GM18861 (cell line): ENCODE data around the gene BEND6.
"Not testable (repeated sequence)": the region's sequence is repeated elsewhere in the genome, so short reads cannot be mapped to it uniquely, and the experiment has no call there.

ENCODE experiments used
- ATAC-seq: cut with Tn5 transposase; IDR thresholded peaks from one replicate; pipeline ENCODE4 v1.9.1; 2021; ENCODE audit not compliant: unreplicated experiment

Gene BEND6

GRCh38 chr6:57026001-57026400, 71.1 kb downstream of the BEND6 start:
- no peak for ATAC-seq

- ATAC-seq = no peak
Observed at GRCh38 chr6:57027301-57027700, 72.4 kb downstream of the BEND6 start.

DNA sequence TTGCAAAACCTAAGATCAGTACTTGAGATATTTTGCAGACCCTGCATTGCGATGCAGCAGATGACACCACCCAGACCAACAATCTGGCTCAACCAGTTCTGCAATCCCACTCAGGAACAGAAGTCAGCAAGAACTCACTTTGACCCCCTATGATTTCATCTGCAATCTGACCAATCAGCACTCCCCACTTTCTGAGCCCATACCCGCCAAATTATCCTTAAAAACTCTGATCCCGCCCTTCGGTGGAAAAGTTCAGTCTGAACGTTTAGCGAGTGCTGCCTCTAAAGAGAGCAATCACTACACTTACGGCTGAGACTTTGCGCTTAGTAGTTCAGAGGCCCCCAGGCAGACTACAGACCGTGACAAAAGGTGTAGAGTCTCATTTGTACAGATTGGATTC, 74.3 kb downstream of the BEND6 start:
- ATAC-seq = no peak

GRCh38 chr6:57033228-57033627, 78.3 kb downstream of the BEND6 start:
- no peak for ATAC-seq

DNA sequence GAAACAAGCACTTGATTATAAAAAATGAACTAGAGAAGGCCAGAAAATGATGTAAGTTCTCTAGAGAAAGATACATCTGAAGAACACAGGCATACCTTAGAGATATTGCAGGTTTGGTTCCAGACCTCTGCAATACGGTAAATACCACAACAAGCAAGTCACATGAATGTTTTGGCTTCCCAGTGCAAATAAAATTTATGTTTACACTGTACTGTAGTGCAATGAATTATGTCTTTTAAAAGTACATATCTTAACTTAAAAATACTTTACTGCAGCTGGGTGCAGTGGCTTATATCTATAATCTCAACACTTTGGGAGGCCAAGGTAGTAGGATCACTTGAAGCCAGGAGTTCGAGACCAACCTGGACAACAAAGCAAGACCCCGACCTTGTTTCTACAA, 80.6 kb downstream of the BEND6 start:
- ATAC-seq = no peak

GRCh38 chr6:57038906-57039305, 84.0 kb downstream of the BEND6 start:
- ATAC-seq = no peak

- no peak for ATAC-seq
Observed at GRCh38 chr6:57040011-57040410, 85.1 kb downstream of the BEND6 start.

DNA sequence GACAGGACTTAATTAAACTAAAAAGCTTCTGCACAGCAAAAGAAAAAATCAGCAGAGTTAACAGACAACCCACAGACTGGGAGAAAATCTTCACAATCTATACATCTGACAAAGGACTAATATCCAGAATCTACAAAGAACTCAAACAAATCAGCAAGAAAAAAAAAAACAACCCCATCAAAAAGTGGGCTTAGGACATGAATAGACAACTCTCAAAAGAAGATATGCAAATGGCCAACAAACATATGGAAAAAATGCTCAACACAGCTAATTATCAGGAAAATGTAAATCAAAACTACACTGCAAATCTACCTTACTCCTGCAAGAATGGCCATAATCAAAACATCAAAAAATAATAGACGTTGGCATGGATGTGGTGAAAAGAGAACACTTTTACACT, 89.2 kb downstream of the BEND6 start:
- not testable (repeated sequence) for ATAC-seq

- ATAC-seq = no peak
Observed at GRCh38 chr6:57044568-57044967, 89.7 kb downstream of the BEND6 start.

DNA sequence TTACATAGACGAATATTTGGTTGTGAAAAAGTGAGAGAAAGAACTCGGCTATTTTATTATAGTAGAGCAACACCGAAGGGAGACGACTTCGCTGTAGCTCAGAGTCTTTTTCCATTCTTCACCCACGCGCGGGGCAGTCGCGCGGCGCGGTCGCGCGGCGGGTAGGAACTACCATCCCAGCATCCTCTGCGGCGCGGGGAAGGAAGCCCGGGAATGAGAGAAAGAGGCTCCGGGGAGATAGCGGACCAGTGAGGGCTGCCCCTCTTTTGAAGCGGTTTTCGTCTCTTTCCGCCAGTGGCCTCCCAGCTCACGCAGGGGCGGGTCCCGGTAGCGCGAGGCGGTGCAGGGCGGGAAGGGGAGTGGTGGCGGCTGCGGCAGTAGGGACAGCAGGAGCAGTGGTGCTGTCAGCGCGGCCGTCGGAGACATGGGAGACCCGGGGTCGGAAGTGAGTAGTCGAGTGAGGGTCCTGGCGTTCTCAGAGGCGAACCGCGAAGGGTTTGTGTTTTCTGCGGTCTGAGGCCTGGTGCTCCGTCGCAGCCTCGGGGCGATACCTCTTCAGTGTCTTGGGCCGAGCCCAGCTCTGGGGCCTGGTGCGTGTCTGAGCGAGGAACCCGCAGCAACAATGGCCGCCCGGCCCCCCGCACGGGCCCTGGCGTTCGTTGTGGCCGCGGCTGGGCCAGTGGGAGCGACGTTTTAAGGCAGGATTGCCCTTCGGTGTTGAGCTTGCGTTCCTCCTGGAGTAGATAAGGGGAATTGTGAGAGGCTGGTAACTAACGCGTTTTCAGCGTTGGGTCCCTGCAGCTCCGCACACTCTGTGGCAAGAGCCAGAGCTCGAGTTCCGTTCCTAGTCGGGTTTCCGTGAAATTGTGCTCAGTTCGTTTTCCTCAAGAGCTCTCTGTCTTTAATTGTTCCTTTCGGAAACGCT, 91.7 kb downstream of the BEND6 start, which contains the start of gene KIAA1586:
Gene KIAA1586 (plus strand): TSS at position 362 of the 925 bp plus-strand sequence. CDS start 63 bp downstream, at position 425.
- peak; percentile 90 for ATAC-seq

GRCh38 chr6:57047257-57047585, 92.3 kb downstream of the BEND6 start:
- ATAC-seq = peak; percentile 12

DNA sequence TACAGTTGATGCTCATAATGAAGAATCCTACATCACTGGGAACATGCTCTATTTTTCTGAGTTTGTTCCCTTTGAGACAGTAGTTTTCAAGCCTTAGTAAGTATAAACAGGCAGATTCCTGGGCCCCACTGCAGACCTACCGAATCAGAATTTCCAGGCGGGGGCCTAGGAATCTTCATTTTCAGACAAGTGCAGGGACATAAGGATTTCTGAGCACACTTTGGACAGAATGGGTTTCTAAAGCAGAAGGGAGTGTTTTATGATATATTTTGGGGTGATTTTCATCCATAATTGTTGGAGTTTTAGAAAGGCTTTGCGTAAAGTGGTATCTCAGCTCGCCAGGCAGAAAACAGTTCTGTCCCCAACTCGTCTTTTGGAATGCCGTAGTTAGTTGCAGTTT, 93.0 kb downstream of the BEND6 start:
- not testable (repeated sequence) for ATAC-seq

- no peak for ATAC-seq
Observed at GRCh38 chr6:57048577-57048976, 93.7 kb downstream of the BEND6 start.

GRCh38 chr6:57063847-57064246, 108.9 kb downstream of the BEND6 start:
- ATAC-seq = no peak

DNA sequence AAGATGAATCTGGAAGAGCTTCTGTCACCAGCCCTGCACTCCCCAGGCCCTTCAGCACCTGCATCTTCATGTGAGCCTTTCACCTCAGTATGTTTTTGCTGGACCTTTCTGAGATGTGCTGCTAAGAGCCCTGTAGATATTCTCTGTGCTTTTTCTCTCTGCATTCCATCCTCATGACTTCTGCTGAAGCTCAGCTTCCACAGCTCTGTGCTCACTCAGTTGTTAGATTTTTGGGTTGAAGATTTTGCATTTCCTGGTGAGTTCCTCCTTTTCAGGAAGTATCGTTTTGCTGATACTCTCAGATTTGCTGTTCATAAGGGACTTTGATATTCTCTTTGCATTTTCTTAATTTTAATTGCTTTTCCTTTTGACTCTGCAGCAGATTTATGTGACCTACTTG, 109.9 kb downstream of the BEND6 start:
- ATAC-seq = no peak

DNA sequence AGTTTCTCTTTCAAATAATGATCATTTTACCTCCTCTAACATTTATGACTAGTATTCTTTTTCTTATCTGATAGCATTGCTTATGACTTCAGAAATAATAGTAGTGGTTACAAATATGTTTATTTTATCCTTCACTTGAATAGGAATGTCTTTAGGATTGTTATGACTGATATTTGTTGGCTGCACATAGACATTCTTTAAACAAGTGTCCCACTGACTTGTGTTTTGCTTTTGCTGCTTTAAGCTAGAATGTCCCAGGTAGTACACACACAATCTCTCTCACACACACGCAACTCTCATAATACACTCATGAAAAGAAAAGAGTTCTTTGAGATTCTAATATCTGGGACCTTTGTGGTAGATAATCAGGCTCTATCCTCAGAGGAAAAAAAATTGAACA, 113.2 kb downstream of the BEND6 start:
- no peak for ATAC-seq

DNA sequence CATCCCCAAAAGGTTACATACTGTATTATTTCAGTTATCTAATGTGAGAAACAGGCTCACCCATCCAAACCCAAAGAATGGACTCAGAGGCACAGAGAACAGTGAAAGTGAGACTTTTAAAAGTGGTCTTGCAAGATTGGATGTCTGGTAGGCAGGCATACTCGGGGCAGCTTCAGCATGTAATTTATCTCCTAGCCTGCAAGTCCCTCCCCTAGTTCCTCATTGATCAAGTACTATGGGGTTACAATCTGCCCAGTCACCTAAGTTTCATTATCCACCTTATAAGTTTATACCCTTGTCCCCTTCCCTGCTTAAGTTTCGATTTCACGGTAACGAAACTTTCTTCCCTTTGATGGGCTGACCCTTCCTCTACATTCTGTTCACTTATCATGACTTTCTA, 114.3 kb downstream of the BEND6 start:
- ATAC-seq = no peak

DNA sequence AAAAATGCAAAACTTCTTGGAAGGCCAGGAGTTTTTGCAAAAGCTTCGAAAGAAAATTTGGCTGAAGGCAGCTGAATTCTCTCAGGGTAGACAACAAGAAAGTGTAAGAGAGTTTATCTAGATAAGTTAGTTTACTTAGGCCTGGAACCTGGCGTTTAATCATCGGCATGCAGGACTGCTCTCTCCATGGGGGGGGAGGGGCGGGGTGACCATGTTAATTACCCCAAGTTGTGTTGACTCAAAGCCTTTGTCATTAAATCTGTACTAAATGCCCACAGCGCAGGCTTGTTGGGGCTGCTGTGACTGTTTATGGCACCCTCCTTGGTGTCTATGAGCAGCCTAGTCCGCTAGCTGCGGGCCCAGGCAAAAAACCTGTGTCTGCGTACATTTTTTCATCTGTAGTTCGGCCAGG, 115.0 kb downstream of the BEND6 start:
- ATAC-seq = no peak

GRCh38 chr6:57072108-57072507, 117.2 kb downstream of the BEND6 start:
- ATAC-seq = no peak

- ATAC-seq = no peak
Observed at GRCh38 chr6:57074383-57074782, 119.5 kb downstream of the BEND6 start.

DNA sequence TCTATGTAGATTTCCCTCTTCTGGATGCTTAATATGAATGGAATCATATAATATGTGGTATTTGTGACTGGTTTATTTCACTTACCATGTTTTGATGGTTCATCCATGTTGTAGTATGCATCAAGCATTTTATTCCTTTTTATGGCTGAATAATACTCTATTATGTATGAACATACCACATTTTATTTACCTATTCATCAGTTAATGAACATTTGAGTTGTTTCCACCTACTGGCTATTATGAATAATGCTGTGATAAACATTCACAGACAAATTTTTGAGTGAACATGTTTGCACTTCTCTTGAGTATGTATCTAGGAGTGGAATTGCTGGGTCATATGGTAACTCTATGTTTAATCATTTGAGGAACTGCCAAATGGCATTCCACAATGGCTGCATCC, 120.2 kb downstream of the BEND6 start:
- ATAC-seq = no peak
